ENCODE measurements around the gene SPC24.

The SPC24 gene

DNA sequence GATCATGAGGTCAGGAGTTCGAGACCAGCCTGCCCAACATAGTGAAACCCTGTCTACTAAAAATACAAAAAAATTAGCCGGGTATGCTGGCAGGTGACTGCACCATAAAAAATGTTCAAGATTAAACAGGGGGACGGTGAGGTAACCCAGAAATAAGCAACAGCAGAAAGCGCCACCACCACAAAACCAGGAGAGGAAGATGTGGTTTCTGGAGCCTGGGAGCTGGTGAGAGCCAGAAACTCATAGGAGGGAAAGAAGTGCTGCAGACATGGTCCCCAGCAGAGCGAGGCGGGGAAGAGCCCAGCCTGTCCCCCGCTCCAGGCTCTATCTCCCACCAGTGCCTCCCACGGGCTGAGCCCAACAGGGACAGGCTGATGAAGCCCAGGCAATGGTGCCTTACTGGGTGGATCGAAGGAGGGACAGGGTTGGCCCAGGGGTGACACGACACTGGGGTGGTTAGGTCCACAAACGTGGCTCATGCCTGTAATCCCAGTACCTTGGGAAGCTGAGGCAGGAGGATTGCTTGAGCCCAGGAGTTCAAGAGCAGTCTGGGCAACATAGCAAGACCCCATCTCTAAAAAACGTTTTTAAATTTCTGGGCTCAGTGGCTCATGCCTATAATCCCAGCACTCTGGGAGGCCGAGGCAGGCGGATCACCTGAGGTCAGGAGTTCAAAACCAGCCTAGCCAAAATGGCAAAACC is 19.0 kb downstream of the SPC24 start:
- TF ChIP-seq ZNF565 (CRISPR knock-in tag; conservative IDR thresholded peaks at IDR 0.05; ENCODE audit: low read depth) = no peak
- TF ChIP-seq ZC3H10 (CRISPR knock-in tag; IDR thresholded peaks at IDR 0.05) = no peak
- TF ChIP-seq ZFP30 (CRISPR knock-in tag; IDR thresholded peaks at IDR 0.05) = no peak
- no peak for TF ChIP-seq POU6F1 (CRISPR knock-in tag; IDR thresholded peaks at IDR 0.05; ENCODE audit: borderline replicate concordance, low read depth)
- TF ChIP-seq RARB (CRISPR knock-in tag; IDR thresholded peaks at IDR 0.05) = no peak
- TF ChIP-seq CSDC2 (CRISPR knock-in tag; IDR thresholded peaks at IDR 0.05) = no peak
- no peak for TF ChIP-seq BACH2 (CRISPR knock-in tag; IDR thresholded peaks at IDR 0.05; ENCODE audit: borderline replicate concordance)
- no peak for TF ChIP-seq CREB5 (CRISPR knock-in tag; IDR thresholded peaks at IDR 0.05; ENCODE audit: low read depth)
- TF ChIP-seq, protein P1, sequence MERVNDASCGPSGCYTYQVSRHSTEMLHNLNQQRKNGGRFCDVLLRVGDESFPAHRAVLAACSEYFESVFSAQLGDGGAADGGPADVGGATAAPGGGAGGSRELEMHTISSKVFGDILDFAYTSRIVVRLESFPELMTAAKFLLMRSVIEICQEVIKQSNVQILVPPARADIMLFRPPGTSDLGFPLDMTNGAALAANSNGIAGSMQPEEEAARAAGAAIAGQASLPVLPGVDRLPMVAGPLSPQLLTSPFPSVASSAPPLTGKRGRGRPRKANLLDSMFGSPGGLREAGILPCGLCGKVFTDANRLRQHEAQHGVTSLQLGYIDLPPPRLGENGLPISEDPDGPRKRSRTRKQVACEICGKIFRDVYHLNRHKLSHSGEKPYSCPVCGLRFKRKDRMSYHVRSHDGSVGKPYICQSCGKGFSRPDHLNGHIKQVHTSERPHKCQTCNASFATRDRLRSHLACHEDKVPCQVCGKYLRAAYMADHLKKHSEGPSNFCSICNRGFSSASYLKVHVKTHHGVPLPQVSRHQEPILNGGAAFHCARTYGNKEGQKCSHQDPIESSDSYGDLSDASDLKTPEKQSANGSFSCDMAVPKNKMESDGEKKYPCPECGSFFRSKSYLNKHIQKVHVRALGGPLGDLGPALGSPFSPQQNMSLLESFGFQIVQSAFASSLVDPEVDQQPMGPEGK (CRISPR knock-in tag; IDR thresholded peaks at IDR 0.05; ENCODE audit: borderline replicate concordance) = no peak
- TF ChIP-seq ARNTL (CRISPR knock-in tag; IDR thresholded peaks at IDR 0.05; ENCODE audit: borderline replicate concordance, low read depth) = no peak
- no peak for TF ChIP-seq ZNF70 (CRISPR knock-in tag; IDR thresholded peaks at IDR 0.05)
- no peak for TF ChIP-seq SNAI2 (CRISPR knock-in tag; IDR thresholded peaks at IDR 0.05)
- TF ChIP-seq TCF4 (CRISPR knock-in tag; IDR thresholded peaks at IDR 0.05; ENCODE audit: borderline replicate concordance) = no peak
- TF ChIP-seq TSHZ2 (CRISPR knock-in tag; IDR thresholded peaks at IDR 0.05) = no peak
- ATAC-seq = no peak

DNA sequence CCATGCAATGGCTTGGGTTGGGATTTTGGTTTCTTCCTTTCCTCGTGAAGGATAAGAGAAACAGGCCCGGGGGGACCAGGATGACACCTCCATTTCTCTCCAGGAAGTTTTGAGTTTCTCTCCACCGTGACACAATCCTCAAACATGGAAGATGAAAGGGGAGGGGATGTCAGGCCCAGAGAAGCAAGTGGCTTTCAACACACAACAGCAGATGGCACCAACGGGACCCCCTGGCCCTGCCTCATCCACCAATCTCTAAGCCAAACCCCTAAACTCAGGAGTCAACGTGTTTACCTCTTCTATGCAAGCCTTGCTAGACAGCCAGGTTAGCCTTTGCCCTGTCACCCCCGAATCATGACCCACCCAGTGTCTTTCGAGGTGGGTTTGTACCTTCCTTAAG is 24.1 kb downstream of the SPC24 start:
- ATAC-seq = no peak
- TF ChIP-seq CSRNP3 (CRISPR knock-in tag; IDR thresholded peaks at IDR 0.05) (no peak), ZNF565 (CRISPR knock-in tag; conservative IDR thresholded peaks at IDR 0.05; ENCODE audit: low read depth) (no peak), BACH2 (CRISPR knock-in tag; IDR thresholded peaks at IDR 0.05; ENCODE audit: borderline replicate concordance) (no peak), CREB5 (CRISPR knock-in tag; IDR thresholded peaks at IDR 0.05; ENCODE audit: low read depth) (no peak), ESRRG (CRISPR knock-in tag; IDR thresholded peaks at IDR 0.05) (no peak), PPARA (CRISPR knock-in tag; IDR thresholded peaks at IDR 0.05; ENCODE audit: borderline replicate concordance) (no peak), ZC3H10 (CRISPR knock-in tag; IDR thresholded peaks at IDR 0.05) (no peak), ZFP30 (CRISPR knock-in tag; IDR thresholded peaks at IDR 0.05) (no peak), ZFP3 (CRISPR knock-in tag; IDR thresholded peaks at IDR 0.05) (no peak), TOX (CRISPR knock-in tag; IDR thresholded peaks at IDR 0.05; ENCODE audit: borderline replicate concordance) (no peak), POU6F1 (CRISPR knock-in tag; IDR thresholded peaks at IDR 0.05; ENCODE audit: borderline replicate concordance, low read depth) (no peak), OSR1 (CRISPR knock-in tag; IDR thresholded peaks at IDR 0.05) (no peak), CSDC2 (CRISPR knock-in tag; IDR thresholded peaks at IDR 0.05) (no peak), GLIS3 (CRISPR knock-in tag; IDR thresholded peaks at IDR 0.05) (no peak), ZNF8 (CRISPR knock-in tag; IDR thresholded peaks at IDR 0.05) (no peak), ZNF70 (CRISPR knock-in tag; IDR thresholded peaks at IDR 0.05) (no peak), TSHZ2 (CRISPR knock-in tag; IDR thresholded peaks at IDR 0.05) (no peak), RARB (CRISPR knock-in tag; IDR thresholded peaks at IDR 0.05) (no peak), ISL1 (CRISPR knock-in tag; IDR thresholded peaks at IDR 0.05) (no peak)

All from SK-N-SH treated with all-trans-retinoic acid at 6 μM for 48 hours (cell line).